Caco-2 (cell line): ENCODE measurements around the gene SKOR2. TPM values are rescaled to one million over a fixed set of nuclear protein-coding genes. Genes with fewer than 3 reads are reported as not detected.

ENCODE experiments used
- Bru-seq: library from RNA; stranded (reverse); fragments of 400-500 nt; gene quantifications from one replicate; lab custom pipeline; 2021; lab: Mats Ljungman, UMichigan
- BruChase-seq, 2 experiments: library from RNA; stranded (reverse); fragments of 400-500 nt; gene quantifications; one replicate each; lab custom pipeline; 2021; lab: Mats Ljungman, UMichigan
- BruUV-seq: library from RNA; stranded (reverse); fragments of 400-500 nt; replicated peaks from 2 replicates; lab custom pipeline; 2021; lab: Mats Ljungman, UMichigan
- CTCF ChIA-PET: fragments of 300-600 bp; sonication (Branson Sonifier 250); formaldehyde crosslinking; loops from one replicate; lab custom pipeline; 2022; ENCODE audit warnings: antibody characterized with exemption; lab: Charles Lee
- POLR2A ChIA-PET: fragments of 300-600 bp; sonication (Branson Sonifier 250); formaldehyde crosslinking; loops from one replicate; lab custom pipeline; 2022; ENCODE audit warnings: antibody characterized with exemption; lab: Charles Lee
- DNase-seq, 2 experiments: peaks; one replicate each; pipeline versions ENCODE4 v3.0.0 to v3.0.0-alpha.2; 2020 to 2022
- H3K27me3 ChIP-seq: replicated peaks from 2 replicates; pipeline ENCODE4 v1.6.0; 2011; ENCODE audit warnings: low read length; ENCODE audit not compliant: control insufficient read depth, insufficient read depth
- H3K36me3 ChIP-seq: 2 replicates; pipeline ENCODE4 v1.5.1; 2011; ENCODE audit warnings: low read length; ENCODE audit not compliant: control insufficient read depth, insufficient read depth
- H3K4me1 ChIP-seq: fragments of 250-450 bp; sonication (Bioruptor Pico); 2 replicates; pipeline ENCODE4 v1.5.1; 2020; ENCODE audit warnings: mild to moderate bottlenecking
- H3K4me3 ChIP-seq: 2 replicates; pipeline ENCODE4 v1.5.1; 2011; ENCODE audit warnings: low read depth, mild to moderate bottlenecking, control low read depth, low read length
- H3K9me3 ChIP-seq: fragments of 250-450 bp; sonication (Bioruptor Pico); 2 replicates; pipeline ENCODE4 v1.5.1; 2020; ENCODE audit warnings: mild to moderate bottlenecking, moderate library complexity
- H3K27ac Mint-ChIP-seq: one replicate; pipeline ENCODE4 v1.8.0; 2022; ENCODE audit warnings: mixed read lengths; ENCODE audit not compliant: unreplicated experiment
- H3K27me3 Mint-ChIP-seq: one replicate; pipeline ENCODE4 v1.8.0; 2022; ENCODE audit warnings: mixed read lengths; ENCODE audit not compliant: insufficient read depth, unreplicated experiment
- H3K36me3 Mint-ChIP-seq: one replicate; pipeline ENCODE4 v1.8.0; 2022; ENCODE audit warnings: mild to moderate bottlenecking, mixed read lengths; ENCODE audit not compliant: insufficient read depth, unreplicated experiment
- H3K4me1 Mint-ChIP-seq: one replicate; pipeline ENCODE4 v1.8.0; 2022; ENCODE audit warnings: low read depth, mixed read lengths; ENCODE audit not compliant: unreplicated experiment
- H3K4me3 Mint-ChIP-seq: one replicate; pipeline ENCODE4 v1.8.0; 2022; ENCODE audit warnings: mild to moderate bottlenecking, moderate library complexity, mixed read lengths; ENCODE audit not compliant: unreplicated experiment
- H3K9me3 Mint-ChIP-seq: one replicate; pipeline ENCODE4 v1.8.0; 2022; ENCODE audit warnings: mixed read lengths; ENCODE audit not compliant: unreplicated experiment
- intact Hi-C: fragments of 100-400 bp; cut with micrococcal nuclease; formaldehyde crosslinking; loops from one replicate; pipeline ENCODE4 v1.10.0; 2022; ENCODE audit not compliant: unreplicated experiment
- long read RNA-seq: library from polyadenylated mRNA; stranded (forward); transcript quantifications from one replicate; pipeline ENCODE4 v2.0.0, GENCODE V29; 2022
- total RNA-seq: library from RNA; stranded (reverse); gene quantifications from 2 replicates; pipeline ENCODE4 v1.2.3, GENCODE V29; 2022
- TF ChIP-seq, protein P1 (sequence below), 2 experiments: fragments of 200-600 bp in 1 of 2; IDR thresholded peaks; 1 replicate in 1 of 2; 2 replicates in 1 of 2; pipeline versions ENCODE4 v1.5.1 to v1.8.0; 2011 to 2022; ENCODE audit warnings: antibody characterized with exemption in 1 of 2, control low read depth in 1 of 2, inconsistent platforms in 1 of 2, low read depth in 1 of 2, low read length in 1 of 2, mild to moderate bottlenecking in 1 of 2, moderate library complexity in 1 of 2; ENCODE audit not compliant: insufficient read depth in 1 of 2, severe bottlenecking in 1 of 2, unreplicated experiment in 1 of 2

Gene SKOR2
- total RNA-seq (not detected in 2 replicates), Bru-seq, nascent RNA (not detected), BruChase-seq, experiment 1, labeled RNA remaining after a 2-hour chase (not detected), BruChase-seq, experiment 2, labeled RNA remaining after a 6-hour chase (not detected)
- long read RNA-seq, result 0 reads

DNA sequence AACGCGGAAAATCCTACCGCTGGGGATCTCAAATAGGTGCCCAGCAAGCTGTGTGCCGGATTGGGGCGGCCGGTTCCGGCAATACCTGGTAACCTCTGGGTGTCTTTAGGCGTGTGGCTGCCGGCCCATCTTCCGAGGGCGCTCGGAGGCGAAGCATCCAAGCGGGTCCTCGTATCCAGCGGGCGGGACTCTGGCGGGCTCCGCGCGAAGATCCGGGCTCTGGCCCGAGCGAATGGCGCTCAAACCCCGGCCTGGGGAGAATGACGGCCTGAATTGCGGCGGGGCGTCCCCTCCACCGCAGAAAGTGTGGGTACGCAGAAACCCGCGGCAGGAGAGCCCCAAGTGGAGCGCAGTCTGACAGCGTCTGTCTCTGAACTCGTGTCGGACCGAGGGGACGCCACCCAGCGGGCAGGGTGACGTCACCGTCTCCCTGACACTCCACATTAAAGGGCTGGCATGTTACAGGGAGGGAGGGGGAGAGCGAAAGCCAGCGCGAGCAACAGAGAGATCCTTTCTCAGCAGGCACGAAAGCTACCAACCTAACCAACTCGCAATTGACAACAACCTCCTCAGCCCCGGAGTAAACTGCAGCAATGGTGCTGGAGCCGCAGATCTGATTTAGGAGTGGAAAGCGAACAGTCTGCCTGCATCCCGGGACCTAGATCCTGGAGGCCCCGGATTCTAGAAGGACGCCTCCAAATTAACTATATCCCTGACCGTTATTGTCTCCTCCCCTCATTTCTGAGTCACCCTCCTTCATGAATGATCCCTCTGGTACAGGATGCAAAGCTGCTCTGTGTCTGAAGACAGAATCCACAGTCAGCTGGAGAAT is at the start of gene SKOR2:
TSS of gene SKOR2 (minus strand) at position 372 of the 832 bp plus-strand sequence. CDS start 2,477 bp downstream, outside the sequence.
- no peaks in the 10 kb centered on the region for H3K27me3 ChIP-seq
- Mint-ChIP-seq H3K9me3 (no peaks in the 10 kb centered on the region), H3K4me3 (no peak within 1 kb of the TSS), H3K27me3 (no peaks in the 10 kb centered on the region), H3K27ac (no peak within 1 kb of the TSS), H3K4me1 (no peaks in the 10 kb centered on the region), H3K36me3 (no peaks in the 10 kb centered on the region)
- no peaks in the 10 kb centered on the region for H3K4me1 ChIP-seq
- no peak for DNase-seq
- no peaks in the 10 kb centered on the region for H3K36me3 ChIP-seq
- POLR2A ChIA-PET, result no interaction called here
- CTCF ChIA-PET, result no interaction called here
- no peak within 1 kb of the TSS for H3K4me3 ChIP-seq
- intact Hi-C loops, result no loop called here
- TF ChIP-seq, protein P1, sequence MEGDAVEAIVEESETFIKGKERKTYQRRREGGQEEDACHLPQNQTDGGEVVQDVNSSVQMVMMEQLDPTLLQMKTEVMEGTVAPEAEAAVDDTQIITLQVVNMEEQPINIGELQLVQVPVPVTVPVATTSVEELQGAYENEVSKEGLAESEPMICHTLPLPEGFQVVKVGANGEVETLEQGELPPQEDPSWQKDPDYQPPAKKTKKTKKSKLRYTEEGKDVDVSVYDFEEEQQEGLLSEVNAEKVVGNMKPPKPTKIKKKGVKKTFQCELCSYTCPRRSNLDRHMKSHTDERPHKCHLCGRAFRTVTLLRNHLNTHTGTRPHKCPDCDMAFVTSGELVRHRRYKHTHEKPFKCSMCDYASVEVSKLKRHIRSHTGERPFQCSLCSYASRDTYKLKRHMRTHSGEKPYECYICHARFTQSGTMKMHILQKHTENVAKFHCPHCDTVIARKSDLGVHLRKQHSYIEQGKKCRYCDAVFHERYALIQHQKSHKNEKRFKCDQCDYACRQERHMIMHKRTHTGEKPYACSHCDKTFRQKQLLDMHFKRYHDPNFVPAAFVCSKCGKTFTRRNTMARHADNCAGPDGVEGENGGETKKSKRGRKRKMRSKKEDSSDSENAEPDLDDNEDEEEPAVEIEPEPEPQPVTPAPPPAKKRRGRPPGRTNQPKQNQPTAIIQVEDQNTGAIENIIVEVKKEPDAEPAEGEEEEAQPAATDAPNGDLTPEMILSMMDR (IDR thresholded peaks at IDR 0.05; ENCODE audit: insufficient read depth in 1 of 2, low read depth in 1 of 2, low read length in 1 of 2, severe bottlenecking in 1 of 2, unreplicated experiment in 1 of 2), result no peak
- BruUV-seq, result no TSS peak
- no peaks in the 10 kb centered on the region for H3K9me3 ChIP-seq

DNA sequence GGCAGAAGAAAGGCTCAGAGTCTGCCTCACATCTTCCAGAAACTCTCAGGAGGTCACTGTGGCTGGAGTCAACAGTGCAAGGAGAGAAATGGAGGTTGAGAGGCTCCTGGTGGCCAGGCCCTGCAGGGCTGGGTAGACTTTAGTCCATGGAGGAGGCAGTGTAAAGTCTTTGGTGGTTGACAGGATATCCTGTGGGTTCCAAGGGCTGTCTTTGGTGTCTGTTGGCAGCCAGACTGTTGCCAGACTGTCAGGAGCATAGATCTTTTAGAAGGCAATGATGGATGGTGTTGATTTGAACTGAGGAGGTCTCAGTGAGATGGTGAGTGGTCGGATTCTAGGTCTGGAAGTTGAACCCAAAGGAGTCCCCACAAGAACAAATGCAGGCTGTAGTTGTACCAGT is 45.0 kb upstream of the SKOR2 start:
- no peak for DNase-seq
- ChIA-PET CTCF (no interaction called here), POLR2A (no interaction called here)
- Mint-ChIP-seq H3K4me3 (no peak overlapping the region), H3K27ac (no peak overlapping the region), H3K4me1 (no peaks in the 10 kb centered on the region), H3K27me3 (peaks cover 2% of the 10 kb centered on the region), H3K36me3 (no peaks in the 10 kb centered on the region), H3K9me3 (no peaks in the 10 kb centered on the region)
- TF ChIP-seq, protein P1 (IDR thresholded peaks at IDR 0.05; ENCODE audit: insufficient read depth in 1 of 2, low read depth in 1 of 2, low read length in 1 of 2, severe bottlenecking in 1 of 2, unreplicated experiment in 1 of 2), result no peak
- Histone ChIP-seq H3K4me1 (no peaks in the 10 kb centered on the region), H3K36me3 (no peaks in the 10 kb centered on the region), H3K4me3 (no peak overlapping the region), H3K9me3 (no peaks in the 10 kb centered on the region), H3K27me3 (no peaks in the 10 kb centered on the region)
- BruUV-seq, result no TSS peak
- intact Hi-C loops, result no loop called here

GRCh38 chr18:47294801-47295200 is 43.3 kb upstream of the SKOR2 start:
- no peaks in the 10 kb centered on the region for H3K27me3 ChIP-seq
- Mint-ChIP-seq H3K4me3 (no peak overlapping the region), H3K27me3 (peaks cover 9% of the 10 kb centered on the region), H3K9me3 (no peaks in the 10 kb centered on the region), H3K4me1 (no peaks in the 10 kb centered on the region), H3K27ac (no peak overlapping the region), H3K36me3 (no peaks in the 10 kb centered on the region)
- H3K4me3 ChIP-seq, result no peak overlapping the region
- ChIA-PET POLR2A (no interaction called here), CTCF (no interaction called here)
- no peaks in the 10 kb centered on the region for H3K36me3 ChIP-seq
- no peaks in the 10 kb centered on the region for H3K9me3 ChIP-seq
- intact Hi-C loops, result no loop called here
- DNase-seq, result no peak
- no TSS peak for BruUV-seq
- H3K4me1 ChIP-seq, result no peaks in the 10 kb centered on the region
- TF ChIP-seq, protein P1 (IDR thresholded peaks at IDR 0.05; ENCODE audit: insufficient read depth in 1 of 2, low read depth in 1 of 2, low read length in 1 of 2, severe bottlenecking in 1 of 2, unreplicated experiment in 1 of 2), result no peak
